Keratinocyte (primary cell): ENCODE data around the gene CAPN11. TPM values are rescaled to one million over a fixed set of nuclear protein-coding genes. Genes with fewer than 3 reads are reported as not detected.

Experiments used
- DNase-seq: peaks from one replicate; pipeline ENCODE4 v3.0.0-alpha.2; 2011; ENCODE audit warnings: low read depth, missing footprints, low spot score
- FAIRE-seq: peaks from 2 replicates; lab custom pipeline; 2011; peaks lifted over from hg19 to GRCh38; lab: Jason Lieb, UNC
- H2AFZ ChIP-seq: 2 replicates; pipeline ENCODE4 v1.6.0; 2012; ENCODE audit warnings: low read length, control low read depth, inconsistent platforms; ENCODE audit not compliant: control insufficient read depth
- H3K27ac ChIP-seq: 2 replicates; pipeline ENCODE4 v1.5.1; 2011; ENCODE audit warnings: low read length; ENCODE audit not compliant: control insufficient read depth, insufficient read depth
- H3K27me3 ChIP-seq: 3 replicates; pipeline ENCODE4 v1.6.0; 2011; ENCODE audit warnings: low read length; ENCODE audit not compliant: control insufficient read depth, insufficient read depth; ENCODE audit errors: extremely low read depth
- H3K36me3 ChIP-seq, 2 experiments: 2 replicates in 1 of 2; 3 replicates in 1 of 2; pipeline ENCODE4 v1.5.1; 2011; ENCODE audit warnings: low read length in 2 of 2, mild to moderate bottlenecking in 1 of 2; ENCODE audit not compliant: control insufficient read depth in 2 of 2, insufficient read depth in 2 of 2; ENCODE audit errors: extremely low read depth in 1 of 2
- H3K4me1 ChIP-seq: 3 replicates; pipeline ENCODE4 v1.5.1; 2011; ENCODE audit warnings: low read length; ENCODE audit not compliant: control insufficient read depth, insufficient read depth; ENCODE audit errors: extremely low read depth
- H3K4me2 ChIP-seq: 3 replicates; pipeline ENCODE4 v1.6.0; 2011; ENCODE audit warnings: low read depth, low read length; ENCODE audit not compliant: control insufficient read depth, insufficient read depth; ENCODE audit errors: extremely low read depth
- H3K4me3 ChIP-seq, 3 experiments: fragments of 200-600 bp in 1 of 3; sonication (generic) in 1 of 3; 2 replicates in 2 of 3; 3 replicates in 1 of 3; pipeline ENCODE4 v1.5.1; 2011 to 2016; ENCODE audit warnings: low read length in 3 of 3, mild to moderate bottlenecking in 3 of 3, control low read depth in 2 of 3, inconsistent platforms in 1 of 3, low read depth in 1 of 3, mixed read lengths in 1 of 3, mixed run types in 1 of 3, moderate library complexity in 1 of 3; ENCODE audit not compliant: control insufficient read depth in 2 of 3, insufficient read depth in 2 of 3; ENCODE audit errors: extremely low read depth in 1 of 3
- H3K79me2 ChIP-seq: 2 replicates; pipeline ENCODE4 v1.6.0; 2012; ENCODE audit warnings: low read length; ENCODE audit not compliant: control insufficient read depth, insufficient read depth
- H3K9ac ChIP-seq: 3 replicates; pipeline ENCODE4 v1.6.0; 2011; ENCODE audit warnings: low read length; ENCODE audit not compliant: control insufficient read depth, insufficient read depth; ENCODE audit errors: extremely low read depth
- H3K9me1 ChIP-seq: 3 replicates; pipeline ENCODE4 v1.6.0; 2011; ENCODE audit warnings: low read length; ENCODE audit not compliant: control insufficient read depth, insufficient read depth; ENCODE audit errors: extremely low read depth
- H3K9me3 ChIP-seq: 2 replicates; pipeline ENCODE4 v1.5.1; 2012; ENCODE audit warnings: low read depth, low read length; ENCODE audit not compliant: control insufficient read depth
- H4K20me1 ChIP-seq: 3 replicates; pipeline ENCODE4 v1.6.0; 2011; ENCODE audit warnings: low read length; ENCODE audit not compliant: control insufficient read depth, insufficient read depth; ENCODE audit errors: extremely low read depth
- CTCF ChIP-seq, 3 experiments: IDR thresholded peaks in 1 of 3; conservative IDR thresholded peaks in 1 of 3; optimal IDR thresholded peaks in 1 of 3; 2 replicates in 2 of 3; 3 replicates in 1 of 3; pipeline versions ENCODE3 to v1.5.1; 2011; ENCODE audit warnings: low read length in 3 of 3, mild to moderate bottlenecking in 3 of 3, moderate library complexity in 2 of 3, control low read depth in 1 of 3, inconsistent platforms in 1 of 3; ENCODE audit not compliant: insufficient read depth in 2 of 3; ENCODE audit errors: extremely low read depth in 1 of 3
- EZH2 ChIP-seq: IDR thresholded peaks from one replicate; pipeline ENCODE4 v1.6.1; 2012; ENCODE audit warnings: inconsistent platforms, mild to moderate bottlenecking, low read length, moderate library complexity
- dilution Hi-C: fragments of 300-500 bp; cut with MboI; formaldehyde crosslinking; loops from one replicate; pipeline ENCODE4 v1.7.0; 2020; ENCODE audit warnings: low sequenced_read_pairs; ENCODE audit not compliant: extremely low pct_ligation_motif_present
- polyA plus RNA-seq, 5 experiments: library from polyadenylated mRNA; depleted of rRNA in 3 of 5; stranded (reverse) in 3 of 5; stranded (forward) in 1 of 5; unstranded in 1 of 5; fragments of >200 nt; gene quantifications; 1 replicate in 1 of 5; 2 replicates in 3 of 5; 3 replicates in 1 of 5; pipeline versions ENCODE4 v1.2.1 to v1.2.3, GENCODE V29; 2011 to 2012; ENCODE audit warnings: missing spikeins in 2 of 5, low read depth in 1 of 5, low replicate concordance in 1 of 5

The CAPN11 gene
- polyA plus RNA-seq, 1 donor (not counting 4 experiments of a cell fraction or from before 2014, with no cell fraction given), result not detected

GRCh38 chr6:44166591-44167184, 8.1 kb downstream of the CAPN11 start:
- no peak overlapping the region for H2AFZ ChIP-seq
- no peaks in the 10 kb centered on the region for H4K20me1 ChIP-seq
- H3K79me2 ChIP-seq, result no peaks in the 10 kb centered on the region
- no peaks in the 10 kb centered on the region for H3K36me3 ChIP-seq
- H3K9ac ChIP-seq, result no peak overlapping the region
- dilution Hi-C loops, result no loop called here
- H3K4me3 ChIP-seq, result no peak overlapping the region
- H3K4me2 ChIP-seq, result no peak overlapping the region
- peaks cover 16% of the 10 kb centered on the region for H3K4me1 ChIP-seq
- no peak for FAIRE-seq
- peaks cover under 1% of the 10 kb centered on the region for H3K9me1 ChIP-seq
- no peak for TF ChIP-seq CTCF (optimal IDR thresholded peaks at IDR 0.05 in 1 of 3, IDR thresholded peaks at IDR 0.05 in 1 of 3, conservative IDR thresholded peaks at IDR 0.05 in 1 of 3; ENCODE audit: extremely low read depth in 1 of 3, insufficient read depth in 2 of 3, low read length in 3 of 3)
- DNase-seq, result no peak
- no peak overlapping the region for H3K27ac ChIP-seq
- no peaks in the 10 kb centered on the region for H3K9me3 ChIP-seq
- H3K27me3 ChIP-seq, result peaks cover 10% of the 10 kb centered on the region

GRCh38 chr6:44167567-44167966, 8.9 kb downstream of the CAPN11 start:
- Histone ChIP-seq H3K79me2 (no peaks in the 10 kb centered on the region), H3K9me1 (no peaks in the 10 kb centered on the region), H4K20me1 (no peaks in the 10 kb centered on the region), H3K27ac (no peak overlapping the region), H3K27me3 (peaks cover 8% of the 10 kb centered on the region), H3K4me3 (no peak overlapping the region), H3K4me1 (peaks cover 15% of the 10 kb centered on the region), H3K36me3 (no peaks in the 10 kb centered on the region), H3K9me3 (no peaks in the 10 kb centered on the region), H3K4me2 (no peak overlapping the region), H3K9ac (no peak overlapping the region), H2AFZ (no peak overlapping the region)
- dilution Hi-C loops, result no loop called here
- no peak for TF ChIP-seq CTCF (optimal IDR thresholded peaks at IDR 0.05 in 1 of 3, IDR thresholded peaks at IDR 0.05 in 1 of 3, conservative IDR thresholded peaks at IDR 0.05 in 1 of 3; ENCODE audit: extremely low read depth in 1 of 3, insufficient read depth in 2 of 3, low read length in 3 of 3)
- no peak for TF ChIP-seq EZH2
- DNase-seq (no peak), FAIRE-seq (no peak)
